Measurements from ENCODE around the gene TNRC6C. TPM values are rescaled to one million over a fixed set of nuclear protein-coding genes. Genes with fewer than 3 reads are reported as not detected.

Gene TNRC6C
- total and polyA plus RNA-seq, 4 donors: 1.3 to 7.7 (median 2.9) TPM

GRCh38 chr17:78141437-78142118 lies 183.1 kb downstream of the TNRC6C start (continued):
- TF ChIP-seq ZBTB33 (IDR thresholded peaks at IDR 0.05) (no peak), MAX (IDR thresholded peaks at IDR 0.05) (no peak), EGR1 (IDR thresholded peaks at IDR 0.05; ENCODE audit: low read depth in 2 of 2) (no peak), TAF1 (conservative IDR thresholded peaks at IDR 0.05) (no peak), RXRA (IDR thresholded peaks at IDR 0.05) (no peak)

- Histone ChIP-seq H3K27ac (ENCODE audit: low read depth in 1 of 2, low read length in 2 of 2) (no peak overlapping the region), H3K4me1 (ENCODE audit: control insufficient read depth in 4 of 4, insufficient read depth in 4 of 4, low read length in 3 of 4) (peaks cover 6 to 22% (median 15%) of the 10 kb centered on the region in 4 donors), H3K4me3 (ENCODE audit: low read depth in 1 of 3, low read length in 3 of 3) (no peak overlapping the region), H3K9ac (ENCODE audit: low read depth in 1 of 2, low read length in 2 of 2) (no peak overlapping the region), H3K9me3 (ENCODE audit: control insufficient read depth in 4 of 4, low read length in 3 of 4) (no peaks in the 10 kb centered on the region), H3K27me3 (ENCODE audit: control insufficient read depth in 4 of 4, insufficient read depth in 4 of 4, low read length in 3 of 4) (no peaks in the 10 kb centered on the region), H3K36me3 (ENCODE audit: control insufficient read depth in 4 of 4, insufficient read depth in 3 of 4, low read depth in 1 of 4, low read length in 3 of 4) (no peaks in the 10 kb centered on the region)
- no peak for TF ChIP-seq FOXA1 (IDR thresholded peaks at IDR 0.05)
- TF ChIP-seq RXRA (IDR thresholded peaks at IDR 0.05): no peak
- no peak for TF ChIP-seq RAD21 (IDR thresholded peaks at IDR 0.05)
- TF ChIP-seq MAX (IDR thresholded peaks at IDR 0.05): no peak
- no peak for TF ChIP-seq NR2F2 (IDR thresholded peaks at IDR 0.05)
- no peak for TF ChIP-seq EGR1 (IDR thresholded peaks at IDR 0.05; ENCODE audit: low read depth in 2 of 2)
- no peak for TF ChIP-seq YY1 (IDR thresholded peaks at IDR 0.05)
- peak; percentile 35 for DNase-seq (ENCODE audit: low spot score)
- 78% methylated on average over 16 of the region's 16 CpGs for WGBS
Observed at GRCh38 chr17:78142119-78142861, 183.8 kb downstream of the TNRC6C start.

GRCh38 chr17:78143214-78144146 lies 185.0 kb downstream of the TNRC6C start:
- Histone ChIP-seq H3K27ac (ENCODE audit: low read depth in 1 of 2, low read length in 2 of 2) (peak overlapping the region; percentile 52 to 58), H3K27me3 (ENCODE audit: control insufficient read depth in 4 of 4, insufficient read depth in 4 of 4, low read length in 3 of 4) (no peaks in the 10 kb centered on the region), H3K36me3 (ENCODE audit: control insufficient read depth in 4 of 4, insufficient read depth in 3 of 4, low read depth in 1 of 4, low read length in 3 of 4) (no peaks in the 10 kb centered on the region), H3K4me3 (ENCODE audit: low read depth in 1 of 3, low read length in 3 of 3) (no peak overlapping the region), H3K4me1 (ENCODE audit: control insufficient read depth in 4 of 4, insufficient read depth in 4 of 4, low read length in 3 of 4) (peaks cover 6 to 22% (median 15%) of the 10 kb centered on the region in 4 donors), H3K9ac (ENCODE audit: low read depth in 1 of 2, low read length in 2 of 2) (no peak overlapping the region), H3K9me3 (ENCODE audit: control insufficient read depth in 4 of 4, low read length in 3 of 4) (no peaks in the 10 kb centered on the region)
- 87% methylated on average over 21 of the region's 21 CpGs for WGBS
- TF ChIP-seq GABPA (IDR thresholded peaks at IDR 0.05 in 1 of 2, conservative IDR thresholded peaks at IDR 0.05 in 1 of 2): no peak
- TF ChIP-seq FOXA2 (IDR thresholded peaks at IDR 0.05): no peak
- TF ChIP-seq YY1 (IDR thresholded peaks at IDR 0.05): no peak
- TF ChIP-seq NR2F2 (IDR thresholded peaks at IDR 0.05): no peak
- no peak for TF ChIP-seq FOXA1 (IDR thresholded peaks at IDR 0.05)
- TF ChIP-seq HNF4A (conservative IDR thresholded peaks at IDR 0.05): no peak
- no peak for TF ChIP-seq RXRA (IDR thresholded peaks at IDR 0.05)
- no peak for TF ChIP-seq RAD21 (IDR thresholded peaks at IDR 0.05)
- TF ChIP-seq ATF3 (IDR thresholded peaks at IDR 0.05): no peak
- no peak for TF ChIP-seq HNF4G (IDR thresholded peaks at IDR 0.05)
- TF ChIP-seq MAX (IDR thresholded peaks at IDR 0.05): no peak
- no peak for TF ChIP-seq ZBTB33 (IDR thresholded peaks at IDR 0.05)
- TF ChIP-seq TAF1 (conservative IDR thresholded peaks at IDR 0.05): no peak
- TF ChIP-seq CTCF (IDR thresholded peaks at IDR 0.05; ENCODE audit: low read depth, low read length, missing input control): no peak
- no peak for TF ChIP-seq EGR1 (IDR thresholded peaks at IDR 0.05; ENCODE audit: low read depth in 2 of 2)
- DNase-seq (ENCODE audit: low spot score): no peak
